ENCODE measurements around the gene UNK. TPM values are rescaled to one million over a fixed set of nuclear protein-coding genes. Genes with fewer than 3 reads are reported as not detected.

UNK gene
- total and polyA plus RNA-seq, 2 of the 13 experiments (the other 11 are each of a cell fraction or from before 2014, with no cell fraction given): 31.6 to 33.0 TPM

GRCh38 chr17:75814900-75815373, 30.3 kb downstream of the UNK start:
- H3K27ac ChIP-seq (ENCODE audit: extremely low read length, insufficient read depth, low read length): no peak overlapping the region
- in situ Hi-C loops (cut with HindIII; ENCODE audit: extremely low pct_ligation_motif_present, low pct_unique_long_range_greater_than_20kb): no loop called here
- no peak for FAIRE-seq

DNA sequence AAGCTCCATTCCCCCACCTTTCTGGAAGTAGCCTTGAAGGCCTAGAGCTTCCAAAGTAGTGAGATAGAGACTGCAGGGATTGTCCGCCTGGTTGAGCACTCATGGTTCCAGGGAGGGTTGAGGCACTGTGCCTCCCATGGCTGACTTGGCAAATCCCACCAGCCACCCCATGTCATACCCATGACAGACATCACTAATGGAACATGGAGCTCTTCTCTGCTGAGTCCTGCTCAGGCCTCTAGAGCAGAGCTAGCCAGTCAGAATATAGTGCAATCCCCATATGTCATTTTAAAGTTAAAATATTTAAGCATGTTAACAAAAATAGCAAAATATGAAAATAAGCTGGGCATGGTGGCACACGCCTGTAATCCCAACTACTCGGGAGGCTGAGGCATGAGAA, 30.8 kb downstream of the UNK start:
- Histone ChIP-seq H2AFZ (ENCODE audit: low read length) (no peak overlapping the region), H3K36me3 (replicated peaks in 1 of 2; ENCODE audit: control insufficient read depth in 1 of 2, insufficient read depth in 2 of 2, low read length in 2 of 2) (peaks cover 62 to 91% of the 10 kb centered on the region in 2 experiments), H3K27me3 (ENCODE audit: control insufficient read depth in 1 of 2, insufficient read depth in 2 of 2, low read length in 2 of 2) (no peaks in the 10 kb centered on the region), H3K27ac (ENCODE audit: extremely low read length, insufficient read depth, low read length) (no peak overlapping the region), H3K79me2 (ENCODE audit: insufficient read depth, low read length) (no peaks in the 10 kb centered on the region), H4K20me1 (ENCODE audit: insufficient read depth, low read length) (no peaks in the 10 kb centered on the region), H3K4me3 (replicated peaks in 1 of 3; ENCODE audit: insufficient read depth in 1 of 3, low read depth in 2 of 3, low read length in 3 of 3) (no peak overlapping the region), H3K9ac (ENCODE audit: insufficient read depth, low read depth, low read length) (no peak overlapping the region), H3K4me1 (ENCODE audit: insufficient read depth, low read length) (no peaks in the 10 kb centered on the region), H3K9me3 (ENCODE audit: low read length) (no peaks in the 10 kb centered on the region), H3K4me2 (ENCODE audit: low read depth, low read length) (no peak overlapping the region)
- in situ Hi-C loops (cut with HindIII; ENCODE audit: extremely low pct_ligation_motif_present, low pct_unique_long_range_greater_than_20kb): no loop called here
- ChIA-PET CTCF (ENCODE audit: low intra/inter-chr PET ratio, low total read pairs) (no interaction called here), POLR2A (interaction anchor here (1.6 to 4.4 kb wide), 3 partner anchors 10 to 36 kb away, joined by 3 to 20 read pairs (median 4); partner anchors contain the start of gene UNC13D)
- WGBS (ENCODE audit: low lambda C conversion rate): over 99% methylated on average over 3 of the region's 3 CpGs
- DNase-seq (ENCODE audit: low spot score) (no peak), FAIRE-seq (no peak), ATAC-seq (no peak)
- intact Hi-C loops (cut with micrococcal nuclease; ENCODE audit: unreplicated experiment): no loop called here
- no TSS peak for BruUV-seq (replicated peaks)
- TF ChIP-seq, protein P1, sequence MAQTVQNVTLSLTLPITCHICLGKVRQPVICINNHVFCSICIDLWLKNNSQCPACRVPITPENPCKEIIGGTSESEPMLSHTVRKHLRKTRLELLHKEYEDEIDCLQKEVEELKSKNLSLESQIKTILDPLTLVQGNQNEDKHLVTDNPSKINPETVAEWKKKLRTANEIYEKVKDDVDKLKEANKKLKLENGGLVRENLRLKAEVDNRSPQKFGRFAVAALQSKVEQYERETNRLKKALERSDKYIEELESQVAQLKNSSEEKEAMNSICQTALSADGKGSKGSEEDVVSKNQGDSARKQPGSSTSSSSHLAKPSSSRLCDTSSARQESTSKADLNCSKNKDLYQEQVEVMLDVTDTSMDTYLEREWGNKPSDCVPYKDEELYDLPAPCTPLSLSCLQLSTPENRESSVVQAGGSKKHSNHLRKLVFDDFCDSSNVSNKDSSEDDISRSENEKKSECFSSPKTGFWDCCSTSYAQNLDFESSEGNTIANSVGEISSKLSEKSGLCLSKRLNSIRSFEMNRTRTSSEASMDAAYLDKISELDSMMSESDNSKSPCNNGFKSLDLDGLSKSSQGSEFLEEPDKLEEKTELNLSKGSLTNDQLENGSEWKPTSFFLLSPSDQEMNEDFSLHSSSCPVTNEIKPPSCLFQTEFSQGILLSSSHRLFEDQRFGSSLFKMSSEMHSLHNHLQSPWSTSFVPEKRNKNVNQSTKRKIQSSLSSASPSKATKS (CRISPR knock-in tag; IDR thresholded peaks at IDR 0.05): no peak
- TF ChIP-seq ZNF629 (CRISPR knock-in tag; conservative IDR thresholded peaks at IDR 0.05) (no peak), DRAP1 (CRISPR knock-in tag; IDR thresholded peaks at IDR 0.05) (no peak), SIN3A (IDR thresholded peaks at IDR 0.05; ENCODE audit: borderline replicate concordance, low read depth, low read length) (no peak), TGIF2 (CRISPR knock-in tag; IDR thresholded peaks at IDR 0.05) (no peak), ZNF577 (CRISPR knock-in tag; IDR thresholded peaks at IDR 0.05; ENCODE audit: borderline replicate concordance, low read depth) (no peak), ZNF512 (CRISPR knock-in tag; IDR thresholded peaks at IDR 0.05) (no peak), FOSL2 (CRISPR knock-in tag; IDR thresholded peaks at IDR 0.05) (no peak), PATZ1 (CRISPR knock-in tag; IDR thresholded peaks at IDR 0.05) (no peak), NFE2 (CRISPR knock-in tag; IDR thresholded peaks at IDR 0.05) (no peak), ZNF224 (CRISPR knock-in tag; IDR thresholded peaks at IDR 0.05) (no peak), ZNF841 (CRISPR knock-in tag; IDR thresholded peaks at IDR 0.05; ENCODE audit: borderline replicate concordance) (no peak)

More at GRCh38 chr17:75814900-75815373, 30.3 kb downstream of the UNK start:
- Histone ChIP-seq H3K4me1 (ENCODE audit: insufficient read depth, low read length) (no peaks in the 10 kb centered on the region), H3K9ac (ENCODE audit: insufficient read depth, low read depth, low read length) (no peak overlapping the region), H3K4me3 (replicated peaks in 1 of 3; ENCODE audit: insufficient read depth in 1 of 3, low read depth in 2 of 3, low read length in 3 of 3) (no peak overlapping the region), H2AFZ (ENCODE audit: low read length) (no peak overlapping the region), H3K4me2 (ENCODE audit: low read depth, low read length) (no peak overlapping the region), H3K27me3 (ENCODE audit: control insufficient read depth in 1 of 2, insufficient read depth in 2 of 2, low read length in 2 of 2) (no peaks in the 10 kb centered on the region), H3K9me3 (ENCODE audit: low read length) (no peaks in the 10 kb centered on the region), H3K36me3 (replicated peaks in 1 of 2; ENCODE audit: control insufficient read depth in 1 of 2, insufficient read depth in 2 of 2, low read length in 2 of 2) (peaks cover 61 to 90% of the 10 kb centered on the region in 2 experiments), H3K79me2 (ENCODE audit: insufficient read depth, low read length) (no peaks in the 10 kb centered on the region), H4K20me1 (ENCODE audit: insufficient read depth, low read length) (no peaks in the 10 kb centered on the region)
- DNase-seq (ENCODE audit: low spot score) (no peak), ATAC-seq (no peak)
- POLR2A ChIA-PET: interaction anchor here (1.6 to 4.4 kb wide), 3 partner anchors 10 to 35 kb away, joined by 3 to 20 read pairs (median 4); partner anchors contain the start of gene UNC13D
- CTCF ChIA-PET (ENCODE audit: low intra/inter-chr PET ratio, low total read pairs): no interaction called here
- BruUV-seq (replicated peaks): no TSS peak
- intact Hi-C loops (cut with micrococcal nuclease; ENCODE audit: unreplicated experiment): no loop called here
- no peak for TF ChIP-seq JUN (CRISPR knock-in tag; IDR thresholded peaks at IDR 0.05)
- peak; percentile 79 for TF ChIP-seq AGO2 (optimal IDR thresholded peaks at IDR 0.05; ENCODE audit: low read depth, low read length)
- WGBS (ENCODE audit: low lambda C conversion rate): 98% methylated on average over 13 of the region's 13 CpGs

Measured in HepG2 (cell line).